ENCODE measurements around the gene HRH2.

Gene HRH2

DNA sequence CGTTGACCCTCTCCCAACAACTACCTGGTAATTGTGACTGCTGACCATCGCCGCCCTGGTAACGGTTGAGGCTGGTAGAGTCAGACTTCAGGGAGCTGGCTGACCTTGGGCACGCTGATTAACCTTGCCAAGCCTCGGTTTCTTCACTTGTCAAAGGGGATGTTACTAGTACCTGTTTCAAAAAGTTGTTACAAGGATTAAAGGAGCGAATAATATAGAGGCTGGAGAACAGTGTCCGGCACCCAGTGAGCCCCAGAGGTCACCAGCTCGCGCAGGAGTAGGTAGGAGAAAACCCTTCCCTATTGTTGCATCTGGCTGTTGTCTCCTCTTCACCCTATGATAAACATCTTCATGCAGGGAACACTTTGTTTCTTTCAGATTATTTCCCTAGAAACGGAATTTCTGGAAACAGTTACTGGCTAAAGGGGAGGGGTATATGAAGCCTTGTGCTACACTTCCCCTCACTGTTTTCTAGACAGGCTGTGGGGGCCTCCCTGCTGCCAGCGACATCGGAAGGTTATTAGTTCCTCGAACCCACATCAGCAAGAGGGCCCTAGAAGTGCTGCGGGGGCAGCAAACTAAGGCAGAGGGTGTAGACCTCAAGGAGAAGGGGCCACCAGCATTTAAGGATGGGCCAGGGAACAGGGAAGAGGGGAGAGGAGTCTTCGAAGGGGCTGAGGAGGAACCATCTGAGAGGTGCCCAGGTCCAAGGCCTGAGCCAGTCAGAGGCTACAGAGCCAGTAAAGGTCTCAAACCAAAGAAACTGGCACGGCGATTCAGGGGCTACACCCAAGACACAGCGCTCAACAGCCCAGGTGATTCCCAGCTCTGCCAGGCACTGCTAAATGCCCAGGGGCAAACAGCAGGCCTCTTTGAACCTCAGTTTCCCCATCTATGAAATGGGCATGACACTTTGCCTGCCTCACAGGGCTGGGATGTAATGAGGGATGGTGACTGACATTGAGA, 37.6 kb downstream of the HRH2 start:
- H3K27me3 ChIP-seq (replicated peaks; ENCODE audit: control insufficient read depth, insufficient read depth, low read length, poor library complexity, severe bottlenecking) = no peaks in the 10 kb centered on the region
- H3K4me1 ChIP-seq (ENCODE audit: control insufficient read depth, insufficient read depth, low read length, poor library complexity, severe bottlenecking) = peaks cover 10% of the 10 kb centered on the region
- no peak overlapping the region for H3K27ac ChIP-seq (ENCODE audit: insufficient read depth, low read length, poor library complexity, severe bottlenecking)
- no peak overlapping the region for H3K4me3 ChIP-seq (ENCODE audit: insufficient read depth, low read depth, low read length, poor library complexity, severe bottlenecking)
- H3K9me3 ChIP-seq (ENCODE audit: control insufficient read depth, low read length) = no peaks in the 10 kb centered on the region
- no peak for DNase-seq
- no peaks in the 10 kb centered on the region for H3K36me3 ChIP-seq (ENCODE audit: control insufficient read depth, insufficient read depth, low read length)

DNA sequence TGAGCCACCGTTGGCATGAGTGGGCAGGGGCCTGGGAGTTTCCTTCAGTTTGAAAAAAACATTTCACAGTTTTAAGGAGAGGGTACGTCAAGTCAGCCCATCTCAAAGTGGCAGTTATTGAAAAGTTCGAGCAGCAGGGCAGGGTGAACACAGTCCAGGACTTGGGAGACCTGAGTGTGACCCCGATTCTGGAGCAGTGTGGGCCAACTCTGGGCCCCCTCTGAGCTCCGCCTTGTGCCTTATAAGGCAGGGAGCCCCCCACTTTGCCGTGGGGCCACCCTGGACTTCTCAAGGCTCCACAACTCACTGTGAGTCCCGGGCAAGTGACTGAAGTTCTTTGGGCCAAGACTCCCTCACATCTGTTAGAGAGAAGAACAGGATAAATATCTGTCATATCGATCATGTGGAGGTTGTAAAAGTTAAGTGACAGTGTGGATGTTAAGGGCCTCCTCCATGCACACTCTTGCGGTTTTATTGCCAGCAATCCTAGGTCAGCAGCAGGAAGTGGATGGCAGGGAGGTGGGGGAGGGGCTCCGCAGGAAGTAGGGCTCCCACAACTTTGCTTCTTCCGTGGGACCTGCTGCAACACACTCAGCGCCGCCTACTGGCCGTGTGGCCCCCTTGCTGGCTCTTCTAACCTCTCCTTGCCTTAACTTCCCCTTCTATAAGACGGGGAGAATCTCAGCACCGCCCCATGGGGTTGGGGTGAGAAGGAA, 38.4 kb downstream of the HRH2 start:
- Histone ChIP-seq H3K4me3 (ENCODE audit: insufficient read depth, low read depth, low read length, poor library complexity, severe bottlenecking) (no peak overlapping the region), H3K4me1 (ENCODE audit: control insufficient read depth, insufficient read depth, low read length, poor library complexity, severe bottlenecking) (peaks cover 10% of the 10 kb centered on the region), H3K9me3 (ENCODE audit: control insufficient read depth, low read length) (no peaks in the 10 kb centered on the region), H3K27ac (ENCODE audit: insufficient read depth, low read length, poor library complexity, severe bottlenecking) (peak overlapping the region; percentile 39), H3K36me3 (ENCODE audit: control insufficient read depth, insufficient read depth, low read length) (peaks cover under 1% of the 10 kb centered on the region), H3K27me3 (replicated peaks; ENCODE audit: control insufficient read depth, insufficient read depth, low read length, poor library complexity, severe bottlenecking) (no peaks in the 10 kb centered on the region)
- peak; percentile 10 to 38 (median 24) for DNase-seq

DNA sequence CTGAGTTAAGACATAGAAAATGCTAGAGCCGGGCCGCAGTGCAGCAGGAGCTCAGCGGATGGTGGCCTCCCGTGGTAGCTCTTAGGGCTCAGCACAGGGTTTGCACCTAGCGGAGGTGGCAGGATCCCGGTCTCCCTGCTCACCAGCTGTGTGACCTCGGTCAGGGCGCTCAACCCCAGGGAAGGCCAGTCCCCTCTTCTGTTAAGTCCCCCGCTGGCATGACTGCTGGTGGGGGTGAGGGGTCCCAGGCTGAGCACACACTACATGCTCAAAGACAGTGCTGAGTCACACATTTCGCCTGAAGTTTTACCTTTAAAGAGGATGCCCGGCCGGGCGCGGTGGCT, 39.0 kb downstream of the HRH2 start:
- Histone ChIP-seq H3K27me3 (replicated peaks; ENCODE audit: control insufficient read depth, insufficient read depth, low read length, poor library complexity, severe bottlenecking) (no peaks in the 10 kb centered on the region), H3K4me1 (ENCODE audit: control insufficient read depth, insufficient read depth, low read length, poor library complexity, severe bottlenecking) (peaks cover 10% of the 10 kb centered on the region), H3K9me3 (ENCODE audit: control insufficient read depth, low read length) (no peaks in the 10 kb centered on the region), H3K36me3 (ENCODE audit: control insufficient read depth, insufficient read depth, low read length) (peaks cover 6% of the 10 kb centered on the region), H3K27ac (ENCODE audit: insufficient read depth, low read length, poor library complexity, severe bottlenecking) (no peak overlapping the region), H3K4me3 (ENCODE audit: insufficient read depth, low read depth, low read length, poor library complexity, severe bottlenecking) (no peak overlapping the region)
- DNase-seq = no peak

DNA sequence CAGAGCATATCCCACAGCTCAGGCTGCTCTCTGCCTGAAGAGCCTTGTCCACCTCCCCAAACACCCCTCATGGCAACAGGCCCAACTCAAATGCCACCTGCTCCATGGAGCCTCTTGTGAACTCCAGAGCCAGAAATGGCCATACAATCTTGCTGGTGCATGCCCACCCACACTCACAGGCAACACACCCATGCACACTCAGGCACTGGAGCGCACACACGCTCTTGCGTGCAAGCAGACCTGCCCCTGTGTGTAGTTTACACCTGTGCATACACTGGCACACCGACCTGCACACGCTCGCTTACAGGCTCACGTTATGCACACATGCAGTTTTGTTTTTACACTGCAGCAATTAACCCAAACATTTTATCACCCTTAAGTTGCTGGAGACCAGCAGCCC, 40.0 kb downstream of the HRH2 start:
- no peak overlapping the region for H3K27ac ChIP-seq (ENCODE audit: insufficient read depth, low read length, poor library complexity, severe bottlenecking)
- H3K27me3 ChIP-seq (replicated peaks; ENCODE audit: control insufficient read depth, insufficient read depth, low read length, poor library complexity, severe bottlenecking) = no peaks in the 10 kb centered on the region
- peaks cover 10% of the 10 kb centered on the region for H3K4me1 ChIP-seq (ENCODE audit: control insufficient read depth, insufficient read depth, low read length, poor library complexity, severe bottlenecking)
- DNase-seq = no peak
- no peaks in the 10 kb centered on the region for H3K9me3 ChIP-seq (ENCODE audit: control insufficient read depth, low read length)
- H3K36me3 ChIP-seq (ENCODE audit: control insufficient read depth, insufficient read depth, low read length) = peaks cover 7% of the 10 kb centered on the region
- no peak overlapping the region for H3K4me3 ChIP-seq (ENCODE audit: insufficient read depth, low read depth, low read length, poor library complexity, severe bottlenecking)

DNA sequence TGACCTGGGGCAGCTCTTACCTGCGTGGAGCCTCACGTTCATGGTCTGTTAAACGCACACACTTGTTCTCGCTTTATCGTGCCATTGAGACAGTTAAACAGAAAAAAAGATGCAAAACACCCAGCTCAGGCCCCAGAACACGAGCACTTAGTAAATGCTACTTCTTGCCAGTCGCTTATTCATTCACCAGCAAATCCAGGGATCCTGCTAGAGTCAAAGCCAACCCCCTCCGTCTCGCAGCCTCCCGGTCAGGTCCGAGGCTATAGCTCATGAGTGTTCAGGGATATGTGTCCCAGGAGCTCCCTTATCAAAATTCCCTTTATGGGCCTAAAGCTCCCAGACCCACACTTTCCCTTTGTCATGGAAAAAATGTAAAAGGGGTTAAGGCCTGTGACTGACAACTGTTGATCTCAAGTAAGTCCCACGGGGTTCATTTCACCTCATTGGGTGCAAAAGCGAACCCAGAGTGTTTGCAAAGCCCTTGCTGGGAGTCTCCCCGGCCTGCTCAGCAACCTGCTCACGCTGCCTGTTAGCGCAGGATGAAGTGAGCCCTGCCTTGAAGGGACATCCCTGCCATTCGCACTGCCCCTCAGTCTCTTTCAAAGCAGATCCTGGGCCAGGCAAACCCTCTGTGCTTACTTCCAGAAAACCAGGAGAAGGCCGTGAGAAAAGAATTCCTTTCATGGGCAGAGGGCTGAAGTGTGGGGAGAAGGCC, 40.7 kb downstream of the HRH2 start:
- peaks cover 7% of the 10 kb centered on the region for H3K36me3 ChIP-seq (ENCODE audit: control insufficient read depth, insufficient read depth, low read length)
- no peak overlapping the region for H3K4me3 ChIP-seq (ENCODE audit: insufficient read depth, low read depth, low read length, poor library complexity, severe bottlenecking)
- peaks cover 10% of the 10 kb centered on the region for H3K4me1 ChIP-seq (ENCODE audit: control insufficient read depth, insufficient read depth, low read length, poor library complexity, severe bottlenecking)
- no peak for DNase-seq
- no peaks in the 10 kb centered on the region for H3K9me3 ChIP-seq (ENCODE audit: control insufficient read depth, low read length)
- no peaks in the 10 kb centered on the region for H3K27me3 ChIP-seq (replicated peaks; ENCODE audit: control insufficient read depth, insufficient read depth, low read length, poor library complexity, severe bottlenecking)
- no peak overlapping the region for H3K27ac ChIP-seq (ENCODE audit: insufficient read depth, low read length, poor library complexity, severe bottlenecking)

DNA sequence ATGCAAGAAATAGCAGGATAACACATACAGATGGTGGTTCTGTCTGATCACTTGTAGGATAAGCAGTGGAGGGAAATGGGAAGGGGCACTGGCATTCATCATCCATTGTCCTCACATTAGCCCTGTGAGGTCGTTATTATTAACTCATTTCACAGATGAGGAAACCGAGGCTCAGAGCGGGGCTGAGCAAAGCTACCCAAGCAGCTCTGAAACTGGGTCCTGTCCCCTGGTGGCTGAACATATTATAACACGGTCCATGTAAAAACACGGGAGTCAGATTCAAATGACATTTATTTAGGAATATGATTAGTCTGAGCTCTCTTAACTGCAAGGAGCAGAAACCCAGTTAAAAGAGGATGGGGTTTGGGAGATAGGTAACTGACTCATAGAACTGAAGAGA, 43.1 kb downstream of the HRH2 start:
- Histone ChIP-seq H3K27ac (ENCODE audit: insufficient read depth, low read length, poor library complexity, severe bottlenecking) (no peak overlapping the region), H3K9me3 (ENCODE audit: control insufficient read depth, low read length) (no peaks in the 10 kb centered on the region), H3K4me1 (ENCODE audit: control insufficient read depth, insufficient read depth, low read length, poor library complexity, severe bottlenecking) (peaks cover 9% of the 10 kb centered on the region), H3K27me3 (replicated peaks; ENCODE audit: control insufficient read depth, insufficient read depth, low read length, poor library complexity, severe bottlenecking) (no peaks in the 10 kb centered on the region), H3K36me3 (ENCODE audit: control insufficient read depth, insufficient read depth, low read length) (peaks cover 7% of the 10 kb centered on the region), H3K4me3 (ENCODE audit: insufficient read depth, low read depth, low read length, poor library complexity, severe bottlenecking) (no peak overlapping the region)
- no peak for DNase-seq

DNA sequence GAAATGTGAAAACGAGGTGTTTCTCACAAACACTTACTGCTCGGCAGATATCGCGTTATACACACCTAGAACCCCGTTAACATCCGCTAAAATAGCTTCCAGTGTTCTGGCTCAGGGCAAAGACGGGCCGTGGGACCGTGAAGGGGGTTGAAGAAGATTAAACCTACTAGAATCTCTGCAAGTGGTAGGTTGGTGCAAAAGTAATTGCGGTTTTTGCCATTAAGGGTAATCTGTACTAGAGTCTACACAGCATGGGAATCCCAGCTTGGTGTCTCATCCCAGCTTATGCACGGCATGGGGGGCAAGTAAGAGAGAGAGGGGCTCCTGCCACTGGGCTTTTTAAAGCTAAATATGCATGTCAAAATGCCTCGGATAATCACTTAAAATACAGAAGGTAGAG, 43.9 kb downstream of the HRH2 start:
- Histone ChIP-seq H3K4me1 (ENCODE audit: control insufficient read depth, insufficient read depth, low read length, poor library complexity, severe bottlenecking) (peaks cover 1% of the 10 kb centered on the region), H3K9me3 (ENCODE audit: control insufficient read depth, low read length) (no peaks in the 10 kb centered on the region), H3K27me3 (replicated peaks; ENCODE audit: control insufficient read depth, insufficient read depth, low read length, poor library complexity, severe bottlenecking) (no peaks in the 10 kb centered on the region), H3K36me3 (ENCODE audit: control insufficient read depth, insufficient read depth, low read length) (peaks cover 7% of the 10 kb centered on the region), H3K27ac (ENCODE audit: insufficient read depth, low read length, poor library complexity, severe bottlenecking) (no peak overlapping the region), H3K4me3 (ENCODE audit: insufficient read depth, low read depth, low read length, poor library complexity, severe bottlenecking) (no peak overlapping the region)
- no peak for DNase-seq

DNA sequence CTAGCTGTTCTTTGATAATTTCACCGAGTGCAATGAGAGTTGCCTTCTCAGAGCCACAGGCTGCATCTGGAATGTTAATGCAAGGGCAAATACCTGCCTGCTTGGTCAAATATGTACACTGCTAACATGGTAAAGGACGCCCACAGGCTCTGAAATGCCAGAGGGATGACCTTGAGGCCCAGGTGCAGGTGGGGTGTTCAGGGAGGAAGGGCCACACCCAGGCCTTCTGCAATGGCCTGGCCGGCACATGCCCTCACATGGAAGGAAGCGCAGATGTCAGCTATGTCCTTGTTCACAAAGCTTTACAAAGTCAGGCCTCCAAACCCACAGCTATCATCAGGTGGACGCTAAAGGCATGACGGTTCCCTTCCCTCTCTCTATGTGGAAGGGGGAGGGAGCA, 48.6 kb downstream of the HRH2 start:
- H3K4me1 ChIP-seq (ENCODE audit: control insufficient read depth, insufficient read depth, low read length, poor library complexity, severe bottlenecking) = no peaks in the 10 kb centered on the region
- H3K4me3 ChIP-seq (ENCODE audit: insufficient read depth, low read depth, low read length, poor library complexity, severe bottlenecking) = no peak overlapping the region
- H3K36me3 ChIP-seq (ENCODE audit: control insufficient read depth, insufficient read depth, low read length) = peaks cover 15% of the 10 kb centered on the region
- no peak for DNase-seq
- H3K27me3 ChIP-seq (replicated peaks; ENCODE audit: control insufficient read depth, insufficient read depth, low read length, poor library complexity, severe bottlenecking) = no peaks in the 10 kb centered on the region
- H3K9me3 ChIP-seq (ENCODE audit: control insufficient read depth, low read length) = no peaks in the 10 kb centered on the region
- H3K27ac ChIP-seq (ENCODE audit: insufficient read depth, low read length, poor library complexity, severe bottlenecking) = no peak overlapping the region

DNA sequence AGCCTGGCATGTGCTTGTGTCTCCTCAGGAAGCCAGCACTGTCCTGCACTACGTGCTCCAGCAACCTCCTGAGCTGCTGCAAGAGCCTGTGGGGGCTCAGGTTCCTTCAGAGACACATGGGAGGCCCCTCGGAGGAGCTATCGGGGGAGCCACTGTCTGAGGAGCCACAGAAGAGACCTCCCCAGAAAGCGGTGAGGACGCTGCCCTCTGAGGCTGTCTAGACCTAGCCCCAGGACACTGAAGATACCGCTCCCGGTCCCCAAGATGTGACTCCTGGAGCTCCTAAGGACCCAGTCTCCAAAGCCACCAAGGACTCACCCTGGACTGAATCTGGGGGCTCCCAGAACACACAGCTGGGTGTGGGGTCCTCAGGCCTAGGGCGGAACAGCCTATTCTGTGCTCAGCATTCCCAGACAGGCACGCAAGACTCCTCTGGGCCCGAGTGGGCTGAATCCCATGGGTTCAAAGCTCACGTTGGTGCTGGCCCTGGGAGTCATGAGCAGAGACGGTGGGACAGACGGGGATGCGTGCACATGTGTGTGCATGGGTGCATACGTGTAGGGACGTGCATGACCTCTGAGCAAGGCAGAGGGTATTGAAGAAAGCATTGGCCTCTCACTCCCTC, 50.0 kb downstream of the HRH2 start:
- Histone ChIP-seq H3K4me1 (ENCODE audit: control insufficient read depth, insufficient read depth, low read length, poor library complexity, severe bottlenecking) (no peaks in the 10 kb centered on the region), H3K4me3 (ENCODE audit: insufficient read depth, low read depth, low read length, poor library complexity, severe bottlenecking) (no peak overlapping the region), H3K27ac (ENCODE audit: insufficient read depth, low read length, poor library complexity, severe bottlenecking) (no peak overlapping the region), H3K27me3 (replicated peaks; ENCODE audit: control insufficient read depth, insufficient read depth, low read length, poor library complexity, severe bottlenecking) (no peaks in the 10 kb centered on the region), H3K36me3 (ENCODE audit: control insufficient read depth, insufficient read depth, low read length) (peaks cover 10% of the 10 kb centered on the region), H3K9me3 (ENCODE audit: control insufficient read depth, low read length) (no peaks in the 10 kb centered on the region)
- no peak for DNase-seq
